Measurements from ENCODE around the gene CAPRIN2.

DNA sequence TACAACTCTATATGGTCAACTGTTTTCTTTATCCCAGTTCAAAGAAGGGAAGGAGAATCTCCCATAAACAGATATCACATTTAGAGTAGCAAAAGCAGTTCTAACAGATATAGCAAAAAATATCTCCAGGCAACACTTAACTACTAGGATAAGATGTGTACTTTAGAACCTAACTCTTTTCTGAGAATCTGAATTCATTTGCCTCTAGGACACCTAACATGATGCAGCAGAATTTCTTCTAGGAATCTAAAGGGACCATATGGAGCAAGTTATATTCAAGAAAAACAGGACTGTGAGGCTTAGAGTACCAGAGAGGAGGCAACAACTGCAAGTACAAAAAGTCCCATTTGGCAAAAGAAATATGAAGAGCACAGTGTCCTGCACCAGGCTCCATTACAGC, 24.4 kb upstream of the CAPRIN2 start:
- TF ChIP-seq, protein P1, sequence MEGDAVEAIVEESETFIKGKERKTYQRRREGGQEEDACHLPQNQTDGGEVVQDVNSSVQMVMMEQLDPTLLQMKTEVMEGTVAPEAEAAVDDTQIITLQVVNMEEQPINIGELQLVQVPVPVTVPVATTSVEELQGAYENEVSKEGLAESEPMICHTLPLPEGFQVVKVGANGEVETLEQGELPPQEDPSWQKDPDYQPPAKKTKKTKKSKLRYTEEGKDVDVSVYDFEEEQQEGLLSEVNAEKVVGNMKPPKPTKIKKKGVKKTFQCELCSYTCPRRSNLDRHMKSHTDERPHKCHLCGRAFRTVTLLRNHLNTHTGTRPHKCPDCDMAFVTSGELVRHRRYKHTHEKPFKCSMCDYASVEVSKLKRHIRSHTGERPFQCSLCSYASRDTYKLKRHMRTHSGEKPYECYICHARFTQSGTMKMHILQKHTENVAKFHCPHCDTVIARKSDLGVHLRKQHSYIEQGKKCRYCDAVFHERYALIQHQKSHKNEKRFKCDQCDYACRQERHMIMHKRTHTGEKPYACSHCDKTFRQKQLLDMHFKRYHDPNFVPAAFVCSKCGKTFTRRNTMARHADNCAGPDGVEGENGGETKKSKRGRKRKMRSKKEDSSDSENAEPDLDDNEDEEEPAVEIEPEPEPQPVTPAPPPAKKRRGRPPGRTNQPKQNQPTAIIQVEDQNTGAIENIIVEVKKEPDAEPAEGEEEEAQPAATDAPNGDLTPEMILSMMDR (conservative IDR thresholded peaks at IDR 0.05; ENCODE audit: low read depth, low read length): no peak
- no peak for TF ChIP-seq EZH2 (IDR thresholded peaks at IDR 0.05; ENCODE audit: borderline replicate concordance, low read depth, low read length, poor library complexity, severe bottlenecking)

Data from A673 (cell line).